Measurements from ENCODE around the gene TTC33.
"Not testable (repeated sequence)": the region's sequence is repeated elsewhere in the genome, so short reads cannot be mapped to it uniquely, and the experiment has no call there.

The TTC33 gene

GRCh38 chr5:40654377-40654991, 101.3 kb downstream of the TTC33 start:
- no peak for DNase-seq (ENCODE audit: low read depth in 3 of 3, low spot score in 1 of 3)

GRCh38 chr5:40653221-40654022, 102.3 kb downstream of the TTC33 start:
- no peak for DNase-seq (ENCODE audit: low read depth in 3 of 3, low spot score in 1 of 3)

GRCh38 chr5:40652441-40653220, 103.1 kb downstream of the TTC33 start:
- no peak for DNase-seq (ENCODE audit: low read depth in 3 of 3, low spot score in 1 of 3)

GRCh38 chr5:40651201-40651600, 104.6 kb downstream of the TTC33 start:
- DNase-seq (ENCODE audit: low read depth in 3 of 3, low spot score in 1 of 3): no peak

GRCh38 chr5:40649463-40650030, 106.2 kb downstream of the TTC33 start:
- no peak for DNase-seq (ENCODE audit: low read depth in 3 of 3, low spot score in 1 of 3)

- no peak for DNase-seq (ENCODE audit: low read depth in 3 of 3, low spot score in 1 of 3)
These were observed 107.6 kb downstream of the TTC33 start for GRCh38 chr5:40648150-40648549.

- no peak for DNase-seq (ENCODE audit: low read depth in 3 of 3, low spot score in 1 of 3)
These were observed 109.5 kb downstream of the TTC33 start for GRCh38 chr5:40646266-40646665.

GRCh38 chr5:40639531-40639930, 116.2 kb downstream of the TTC33 start:
- not testable (repeated sequence) for DNase-seq (ENCODE audit: low read depth in 3 of 3, low spot score in 1 of 3)

- DNase-seq (ENCODE audit: low read depth in 3 of 3, low spot score in 1 of 3): no peak
These were observed 121.2 kb downstream of the TTC33 start for GRCh38 chr5:40634593-40634992.

GRCh38 chr5:40634154-40634553, 121.6 kb downstream of the TTC33 start:
- DNase-seq (ENCODE audit: low read depth in 3 of 3, low spot score in 1 of 3): no peak

- DNase-seq (ENCODE audit: low read depth in 3 of 3, low spot score in 1 of 3): no peak
These were observed 124.5 kb downstream of the TTC33 start for GRCh38 chr5:40631236-40631635.

- DNase-seq (ENCODE audit: low read depth in 3 of 3, low spot score in 1 of 3): no peak
These were observed 125.6 kb downstream of the TTC33 start for GRCh38 chr5:40630126-40630525.

GRCh38 chr5:40628407-40628806, 127.4 kb downstream of the TTC33 start:
- no peak for DNase-seq (ENCODE audit: low read depth in 3 of 3, low spot score in 1 of 3)

GRCh38 chr5:40627706-40628105, 128.1 kb downstream of the TTC33 start:
- no peak for DNase-seq (ENCODE audit: low read depth in 3 of 3, low spot score in 1 of 3)

- DNase-seq (ENCODE audit: low read depth in 3 of 3, low spot score in 1 of 3): no peak
These were observed 129.0 kb downstream of the TTC33 start for GRCh38 chr5:40626801-40627200.

- DNase-seq (ENCODE audit: low read depth in 3 of 3, low spot score in 1 of 3): no peak
These were observed 132.0 kb downstream of the TTC33 start for GRCh38 chr5:40623480-40624420.

GRCh38 chr5:40622463-40623252, 133.1 kb downstream of the TTC33 start:
- no peak for DNase-seq (ENCODE audit: low read depth in 3 of 3, low spot score in 1 of 3)

- DNase-seq (ENCODE audit: low read depth in 3 of 3, low spot score in 1 of 3): no peak
These were observed 136.3 kb downstream of the TTC33 start for GRCh38 chr5:40619421-40619820.

- no peak for DNase-seq (ENCODE audit: low read depth in 3 of 3, low spot score in 1 of 3)
These were observed 136.8 kb downstream of the TTC33 start for GRCh38 chr5:40618926-40619325.

GRCh38 chr5:40616781-40617180, 139.0 kb downstream of the TTC33 start:
- DNase-seq (ENCODE audit: low read depth in 3 of 3, low spot score in 1 of 3): no peak

Data from stimulated activated CD4-positive, alpha-beta T cell treated with anti-CD3 and anti-CD28 coated beads, TNF-alpha, amount 100 ng/mL, for 1 hour (primary cell).